HL-60 (cell line): ENCODE results near the gene TCP1.

Source experiments
- DNase-seq, 2 experiments: peaks; one replicate each; pipeline ENCODE4 v3.0.0-alpha.2; 2010 to 2020; ENCODE audit warnings: low read depth in 1 of 2, low spot score in 1 of 2
- H3K27ac ChIP-seq: fragments of 250-450 bp; sonication (Bioruptor Pico); replicated peaks from 2 replicates; pipeline ENCODE4 v1.5.1; 2020; ENCODE audit warnings: mild to moderate bottlenecking, moderate library complexity
- H3K27me3 ChIP-seq: fragments of 250-450 bp; sonication (Bioruptor Pico); 2 replicates; pipeline ENCODE4 v1.5.1; 2021; ENCODE audit warnings: mild to moderate bottlenecking, moderate library complexity; ENCODE audit not compliant: insufficient read depth, poor library complexity, severe bottlenecking
- H3K4me3 ChIP-seq: replicated peaks from 2 replicates; pipeline ENCODE4 v1.5.1; 2011; ENCODE audit warnings: mild to moderate bottlenecking, control low read depth, low read length; ENCODE audit not compliant: insufficient read depth
- CTCF ChIP-seq: IDR thresholded peaks from one replicate; pipeline ENCODE4 v1.5.1; 2011; ENCODE audit warnings: low read length, control low read depth, inconsistent platforms; ENCODE audit not compliant: insufficient read depth
- GABPA ChIP-seq: IDR thresholded peaks from 2 replicates; pipeline ENCODE4 v1.6.1; 2012; ENCODE audit warnings: low read depth
- POLR2AphosphoS5 ChIP-seq: IDR thresholded peaks from 2 replicates; pipeline ENCODE4 v1.6.1; 2012; ENCODE audit warnings: low read depth
- REST ChIP-seq: IDR thresholded peaks from 2 replicates; pipeline ENCODE4 v1.6.1; 2012; ENCODE audit warnings: low read depth; ENCODE audit not compliant: insufficient replicate concordance
- SPI1 ChIP-seq: IDR thresholded peaks from 2 replicates; pipeline ENCODE4 v1.6.1; 2012; ENCODE audit warnings: low read depth, mild to moderate bottlenecking, borderline replicate concordance

Gene TCP1

GRCh38 chr6:159829526-159829925 lies 40.1 kb upstream of the TCP1 start:
- no peak overlapping the region for H3K27ac ChIP-seq
- no peaks in the 10 kb centered on the region for H3K27me3 ChIP-seq
- H3K4me3 ChIP-seq = no peak overlapping the region
- no peak for TF ChIP-seq CTCF
- TF ChIP-seq SPI1 = no peak
- no peak for TF ChIP-seq GABPA
- no peak for TF ChIP-seq POLR2AphosphoS5
- TF ChIP-seq REST = no peak
- no peak for DNase-seq

GRCh38 chr6:159828074-159828473 lies 38.7 kb upstream of the TCP1 start:
- TF ChIP-seq SPI1 (no peak), GABPA (no peak), CTCF (no peak), REST (no peak), POLR2AphosphoS5 (no peak)
- no peak overlapping the region for H3K27ac ChIP-seq
- no peak for DNase-seq
- H3K27me3 ChIP-seq = no peaks in the 10 kb centered on the region
- H3K4me3 ChIP-seq = no peak overlapping the region

- no peak for TF ChIP-seq GABPA
- no peak for TF ChIP-seq POLR2AphosphoS5
- no peak for TF ChIP-seq CTCF
- no peak for TF ChIP-seq SPI1
- TF ChIP-seq REST = no peak
- no peaks in the 10 kb centered on the region for H3K27me3 ChIP-seq
- no peak overlapping the region for H3K27ac ChIP-seq
- no peak overlapping the region for H3K4me3 ChIP-seq
- DNase-seq = no peak
Measured at GRCh38 chr6:159826968-159827647, 37.7 kb upstream of the TCP1 start.
